Measurements from ENCODE around the gene PLPP4.

The PLPP4 gene

GRCh38 chr10:120614680-120615079, 157.7 kb downstream of the PLPP4 start:
- no peak for DNase-seq

GRCh38 chr10:120616311-120616911, 159.4 kb downstream of the PLPP4 start:
- DNase-seq = no peak

GRCh38 chr10:120628197-120628596, 171.2 kb downstream of the PLPP4 start:
- DNase-seq = no peak

GRCh38 chr10:120630266-120630665, 173.2 kb downstream of the PLPP4 start:
- DNase-seq = no peak

GRCh38 chr10:120632047-120632446, 175.0 kb downstream of the PLPP4 start:
- no peak for DNase-seq

- DNase-seq = no peak
These were observed 175.9 kb downstream of the PLPP4 start for GRCh38 chr10:120632942-120633341.

- no peak for DNase-seq
These were observed 177.6 kb downstream of the PLPP4 start for GRCh38 chr10:120634659-120635058.

All from hematopoietic multipotent progenitor cell treated with erythropoietin and hydrocortisone succinate and interleukin-3 and kit ligand, for 6 days (in vitro differentiated cells).